GM19397 (cell line): ENCODE results near the gene VAC14.

Experiments
- ATAC-seq: cut with Tn5 transposase; IDR thresholded peaks from one replicate; pipeline ENCODE4 v1.9.1; 2021; ENCODE audit warnings: mild to moderate bottlenecking, moderate library complexity; ENCODE audit not compliant: unreplicated experiment

VAC14 gene

GRCh38 chr16:70725912-70726828 lies 74.8 kb downstream of the VAC14 start:
- ATAC-seq, result no peak

DNA sequence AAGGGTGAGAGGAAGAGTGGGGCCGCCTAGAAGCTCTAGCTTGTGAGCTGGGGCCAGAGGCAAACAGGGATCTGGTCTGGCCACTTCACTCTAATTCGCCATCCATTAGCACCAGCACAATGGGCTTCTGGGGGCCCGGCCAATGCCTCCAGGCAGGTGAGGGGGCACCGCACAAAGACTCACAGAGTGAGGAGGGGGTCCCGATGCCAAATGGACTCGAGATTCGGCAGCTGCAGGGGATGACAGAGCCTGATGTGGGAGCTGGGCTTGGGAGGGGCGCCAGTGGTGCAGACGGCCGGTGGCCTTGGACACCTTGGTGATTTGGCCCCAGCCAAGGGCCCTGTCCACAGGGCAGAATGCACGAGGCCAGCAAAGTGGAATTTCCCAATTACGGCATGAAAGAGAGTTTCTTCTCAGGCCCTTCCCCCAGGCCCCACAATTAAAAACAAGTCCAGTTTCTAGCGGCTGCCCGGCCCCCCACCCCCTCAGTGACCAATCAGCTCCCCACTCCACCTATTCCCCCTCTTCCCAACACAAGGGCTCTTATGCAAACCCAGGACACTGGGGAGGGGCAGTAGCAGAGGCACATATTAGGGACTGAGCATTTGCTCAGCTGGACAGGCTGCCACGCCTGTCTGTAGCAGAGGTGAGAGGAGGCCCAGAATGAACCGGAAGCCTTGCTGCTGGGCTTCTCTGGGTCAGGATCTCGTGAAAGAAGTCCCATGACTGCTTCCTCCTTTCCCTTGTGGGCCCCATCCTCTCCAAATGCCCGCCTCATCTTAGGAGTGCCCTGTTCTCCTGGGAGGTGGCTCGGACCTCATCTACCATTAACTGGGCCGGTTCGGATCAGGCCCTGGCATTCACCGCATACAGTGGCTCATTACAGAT lies 75.7 kb downstream of the VAC14 start:
- ATAC-seq, result no peak

DNA sequence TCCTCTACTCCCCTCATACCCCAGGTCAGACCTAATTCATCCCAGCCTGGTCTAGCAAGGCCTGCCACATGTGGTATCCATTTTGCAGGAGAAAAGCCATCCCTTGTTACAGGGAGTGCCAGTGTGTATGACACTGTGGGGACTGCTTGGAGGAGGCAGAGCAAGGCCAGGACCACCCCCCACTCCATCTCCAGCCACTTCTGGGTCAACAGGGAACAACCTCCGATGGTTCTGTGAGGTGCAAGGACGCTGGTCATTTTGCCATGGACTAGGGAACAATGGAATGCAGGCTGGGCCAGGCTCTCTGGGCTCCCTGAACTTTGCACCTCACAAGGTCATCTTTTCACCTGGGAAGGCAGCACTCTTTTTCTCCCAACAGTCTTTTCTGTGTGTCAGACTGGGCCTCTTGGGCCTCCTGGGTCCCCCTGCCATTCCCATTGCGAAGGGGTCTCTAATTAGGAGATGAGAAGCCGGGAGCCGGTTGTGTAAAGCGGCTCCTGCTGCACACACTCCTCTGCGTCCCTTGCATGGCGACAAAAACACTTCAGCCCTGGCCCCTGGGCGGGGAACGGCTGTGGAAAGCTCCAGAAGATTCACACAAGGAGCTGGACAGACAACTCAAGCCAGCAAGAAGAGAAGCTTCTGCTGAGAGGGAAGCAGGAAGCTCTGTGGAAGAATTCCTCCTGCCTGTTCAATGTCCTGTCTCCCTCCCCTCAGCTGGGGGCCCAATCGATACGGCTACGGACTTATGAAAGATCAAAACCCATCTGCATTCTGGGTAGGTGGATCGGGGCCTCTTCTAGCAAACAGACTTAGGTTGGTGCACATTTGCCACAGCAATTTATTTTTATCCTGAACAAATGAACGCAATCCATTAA lies 76.6 kb downstream of the VAC14 start:
- ATAC-seq, result no peak

GRCh38 chr16:70723740-70724145 lies 77.2 kb downstream of the VAC14 start:
- ATAC-seq, result no peak

- ATAC-seq, result no peak
These were observed 79.6 kb downstream of the VAC14 start for GRCh38 chr16:70721202-70721963.

- ATAC-seq, result no peak
These were observed 80.3 kb downstream of the VAC14 start for GRCh38 chr16:70720425-70721201.

DNA sequence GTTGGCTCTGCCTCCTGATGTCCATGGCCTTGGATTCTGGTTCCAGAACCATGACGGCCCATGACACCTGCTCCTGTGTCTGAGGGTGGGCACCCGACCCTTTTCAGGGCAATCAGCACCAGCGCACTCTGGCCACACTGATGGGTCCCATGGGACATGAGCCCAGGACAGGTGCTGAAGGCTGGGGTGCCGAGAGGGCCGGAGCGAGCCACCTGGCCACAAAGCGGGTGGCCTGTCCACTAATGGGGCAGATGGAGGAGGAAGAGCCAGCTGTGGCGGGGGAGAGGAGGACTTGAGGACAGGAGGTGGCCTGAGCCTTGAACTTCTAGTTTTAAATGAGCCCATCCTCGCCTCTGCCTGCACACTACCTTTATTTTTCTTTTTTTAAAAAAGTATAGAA lies 83.9 kb downstream of the VAC14 start:
- no peak for ATAC-seq

- ATAC-seq, result no peak
These were observed 85.0 kb downstream of the VAC14 start for GRCh38 chr16:70715860-70716357.

DNA sequence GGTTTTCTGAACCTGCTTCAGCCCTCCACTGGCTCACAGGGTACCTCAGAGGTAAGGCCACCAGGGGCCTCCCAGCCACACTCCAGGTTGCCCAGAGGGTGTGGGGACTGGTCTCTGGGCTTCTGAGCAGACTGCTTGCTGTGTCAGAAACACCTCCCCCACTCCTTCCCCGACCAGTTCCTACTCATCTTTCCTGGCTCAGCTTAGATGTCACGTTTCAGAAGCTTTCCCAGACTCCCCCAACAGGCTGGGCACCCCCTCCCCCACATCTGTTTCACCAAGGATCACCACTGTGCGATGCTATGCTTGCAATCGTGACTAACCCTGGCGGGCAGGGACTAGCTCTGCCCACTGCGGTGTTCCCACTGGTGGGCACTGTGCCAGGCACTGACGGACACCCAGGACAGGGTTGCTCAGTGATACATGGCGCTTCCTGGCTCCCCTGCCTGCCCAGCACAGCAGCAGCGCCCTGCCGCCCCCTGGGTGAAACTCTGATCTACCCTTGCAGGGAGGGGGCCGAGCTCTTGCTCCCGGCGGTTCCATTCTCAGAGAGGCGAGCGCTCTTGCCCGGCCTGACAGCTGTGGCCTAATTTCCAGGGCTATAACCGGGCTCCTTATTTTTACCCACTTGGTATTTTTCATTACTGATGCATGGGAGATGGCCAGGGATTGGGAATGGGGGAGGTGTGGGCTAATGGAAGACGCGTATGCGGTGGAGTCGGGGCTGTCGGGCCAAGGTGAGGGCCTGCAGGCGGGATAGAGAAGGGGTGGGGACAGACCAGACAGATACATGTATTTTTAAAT lies 85.7 kb downstream of the VAC14 start:
- no peak for ATAC-seq

GRCh38 chr16:70714581-70715054 lies 86.3 kb downstream of the VAC14 start:
- ATAC-seq, result no peak

DNA sequence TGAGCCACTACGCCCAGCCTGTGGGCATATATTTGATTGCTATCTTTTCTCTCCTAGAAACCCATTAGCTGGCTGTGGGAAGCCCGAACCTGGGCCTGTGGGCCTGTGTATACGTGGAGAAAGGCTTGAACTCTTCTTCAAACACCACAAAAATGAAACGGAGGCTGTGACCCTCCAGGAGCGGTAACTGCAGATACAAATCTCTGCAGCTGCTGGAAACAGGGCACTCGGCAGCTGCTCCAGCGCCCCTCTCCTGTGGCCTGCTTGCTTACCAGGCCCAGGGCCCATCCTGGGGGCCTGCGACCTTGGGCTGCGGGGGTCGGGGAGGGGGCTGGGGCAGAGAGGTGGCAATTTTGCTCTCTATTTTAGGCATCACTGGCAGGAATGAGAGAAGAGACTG lies 87.1 kb downstream of the VAC14 start:
- ATAC-seq, result no peak

- no peak for ATAC-seq
These were observed 87.6 kb downstream of the VAC14 start for GRCh38 chr16:70713342-70713741.

GRCh38 chr16:70712942-70713341 lies 88.0 kb downstream of the VAC14 start:
- no peak for ATAC-seq

GRCh38 chr16:70712359-70712758 lies 88.6 kb downstream of the VAC14 start:
- ATAC-seq, result no peak

DNA sequence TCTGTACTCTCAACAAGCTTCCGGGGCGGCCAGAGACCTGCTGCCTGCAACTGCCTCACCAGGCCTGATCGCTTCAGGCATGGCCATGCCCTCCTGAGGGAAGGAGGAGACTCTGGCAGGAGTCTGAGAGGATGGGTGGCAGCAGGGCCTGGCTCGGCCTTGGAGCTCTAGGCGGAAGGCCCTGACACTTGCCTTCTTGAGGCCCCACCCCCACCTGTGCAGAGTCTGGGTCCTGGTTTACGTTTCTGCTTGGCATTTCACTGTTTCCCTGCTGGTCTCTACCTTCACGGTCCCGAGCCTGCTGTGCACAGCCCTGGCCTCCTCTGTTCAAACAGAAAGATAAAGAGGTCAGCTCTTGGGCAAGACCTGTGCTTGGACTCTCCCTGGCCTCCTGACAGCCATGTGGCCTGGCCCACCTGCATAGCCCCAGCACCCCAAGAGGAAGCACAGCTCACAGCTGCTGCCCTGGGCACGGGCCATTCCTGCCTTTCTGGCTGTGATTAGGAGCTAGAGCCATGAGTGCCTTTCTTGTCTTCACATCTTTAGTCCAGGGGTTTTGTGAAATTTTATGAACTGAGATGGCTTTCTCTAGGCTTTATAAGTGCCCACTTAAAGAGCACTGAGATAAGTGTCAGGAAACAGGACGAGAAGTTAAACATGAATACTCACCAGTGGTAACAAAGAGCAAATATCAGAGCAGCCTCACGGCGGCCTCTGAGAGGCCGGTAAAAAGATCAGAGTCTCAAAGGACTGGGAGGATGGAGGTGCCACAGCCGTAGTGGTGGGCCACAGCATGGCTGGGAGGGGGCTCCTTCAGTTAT lies 89.5 kb downstream of the VAC14 start:
- ATAC-seq, result no peak

DNA sequence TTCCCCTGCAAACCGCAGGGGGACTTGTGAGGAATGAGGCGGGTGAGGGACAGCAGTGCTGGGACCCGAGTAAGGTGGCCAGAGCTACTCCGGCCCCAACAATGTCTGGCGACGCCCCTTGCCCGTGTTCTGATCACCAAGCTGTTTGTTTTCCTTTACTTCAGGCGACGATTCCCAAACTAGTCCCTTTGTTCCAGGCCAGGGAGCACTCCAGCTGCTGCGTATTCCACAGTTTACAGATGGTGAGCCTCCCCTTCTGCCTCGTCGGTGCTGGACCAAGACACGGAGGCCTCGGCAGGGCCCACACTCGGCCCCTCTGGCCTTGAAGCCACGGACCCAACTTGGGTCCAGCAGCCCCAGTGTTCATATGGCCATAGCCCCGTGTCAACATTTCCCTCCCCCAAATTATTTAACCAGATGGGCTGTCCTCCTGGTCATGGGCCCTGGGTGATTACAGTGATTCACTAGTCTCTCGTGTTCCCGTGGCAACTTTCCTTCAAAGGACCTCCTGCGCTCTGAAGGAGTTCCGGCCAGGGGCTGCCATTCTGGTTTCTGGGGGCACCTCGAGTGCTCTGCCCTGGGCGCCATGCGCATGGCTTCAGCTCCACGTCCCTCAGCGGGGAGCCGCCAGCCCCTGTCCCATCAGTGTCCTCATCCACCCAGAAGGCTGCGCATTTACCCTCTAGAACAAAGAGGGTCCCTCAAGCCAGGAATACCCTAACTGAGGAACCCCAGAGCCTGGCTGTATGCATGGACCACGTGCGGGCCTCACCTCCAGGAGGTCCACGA lies 90.3 kb downstream of the VAC14 start:
- ATAC-seq, result no peak

DNA sequence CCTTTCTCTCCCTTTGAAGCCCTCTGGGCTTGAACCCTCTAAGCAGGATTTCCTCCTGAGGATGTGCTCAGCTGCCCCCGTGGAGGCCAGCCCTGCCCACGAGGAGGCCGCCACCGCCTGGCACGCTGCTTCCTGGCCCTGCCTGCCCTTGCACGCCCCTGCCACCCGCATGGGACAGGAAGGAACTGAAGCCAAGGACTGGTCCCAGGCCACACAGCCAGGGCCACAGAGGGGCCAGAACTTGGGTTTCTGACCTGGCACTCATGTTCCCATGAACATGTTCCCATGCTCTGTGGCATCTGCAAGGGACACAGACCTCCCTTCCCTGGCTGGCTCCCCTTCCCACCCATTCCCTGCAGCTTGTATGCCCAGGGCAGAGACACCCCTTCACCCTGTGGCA lies 91.0 kb downstream of the VAC14 start:
- ATAC-seq, result no peak
